NCI-H2196 treated with DMSO at 0.1 percent for 48 hours (cell line): ENCODE measurements around the gene TAF12.
A peak's percentile ranks its signal among the peaks of the same experiment; 100 is the strongest.
"Not testable (repeated sequence)": the region's sequence is repeated elsewhere in the genome, so short reads cannot be mapped to it uniquely, and the experiment has no call there.

Source experiments
- DNase-seq: peaks from one replicate; lab custom pipeline; 2025; ENCODE audit not compliant: unreplicated experiment; lab: John Stamatoyannopoulos, UW

TAF12 gene, protein sequence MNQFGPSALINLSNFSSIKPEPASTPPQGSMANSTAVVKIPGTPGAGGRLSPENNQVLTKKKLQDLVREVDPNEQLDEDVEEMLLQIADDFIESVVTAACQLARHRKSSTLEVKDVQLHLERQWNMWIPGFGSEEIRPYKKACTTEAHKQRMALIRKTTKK

DNA sequence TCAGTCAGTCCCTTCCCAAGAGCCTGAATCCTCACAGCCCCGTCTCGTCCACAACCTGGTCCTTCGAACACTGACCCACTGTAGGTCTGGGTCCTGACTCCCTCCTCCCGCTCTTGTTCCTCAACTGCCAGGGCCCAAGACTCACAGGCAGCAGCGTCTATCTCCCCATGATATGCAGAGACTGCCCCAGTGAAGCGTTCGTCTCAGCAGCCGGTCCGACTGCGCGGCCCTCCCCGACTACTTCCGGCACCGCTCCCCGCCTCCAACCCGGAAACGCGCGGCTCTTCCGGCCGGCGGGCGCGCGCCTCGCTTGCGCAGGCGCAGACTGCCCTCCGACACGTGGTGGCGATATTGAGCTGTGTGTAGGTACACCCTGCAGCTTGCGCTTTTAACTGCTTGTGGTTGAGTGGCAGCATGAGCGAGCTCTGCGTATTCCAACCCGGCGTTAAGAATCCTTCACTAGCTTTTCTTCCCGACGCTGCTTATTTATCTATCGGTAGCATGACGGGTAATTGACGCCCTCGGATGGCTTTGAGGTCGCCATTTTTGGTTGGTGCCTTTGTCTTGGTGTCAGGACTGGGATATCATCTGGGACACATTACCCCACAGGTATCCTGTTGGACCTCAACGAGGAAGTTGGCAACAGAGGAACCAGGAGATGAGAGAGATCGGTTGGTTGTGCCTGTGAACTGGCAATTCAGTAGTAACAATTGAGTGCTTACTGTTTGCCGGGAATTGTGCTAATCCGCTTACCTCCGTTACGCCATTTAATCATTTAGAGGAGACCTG is at the start of gene TAF12:
TAF12 (minus strand) TSS at position 221 of the 789 bp plus-strand sequence. CDS start 20,986 bp downstream, outside the sequence.
- DNase-seq: peak; percentile 93

DNA sequence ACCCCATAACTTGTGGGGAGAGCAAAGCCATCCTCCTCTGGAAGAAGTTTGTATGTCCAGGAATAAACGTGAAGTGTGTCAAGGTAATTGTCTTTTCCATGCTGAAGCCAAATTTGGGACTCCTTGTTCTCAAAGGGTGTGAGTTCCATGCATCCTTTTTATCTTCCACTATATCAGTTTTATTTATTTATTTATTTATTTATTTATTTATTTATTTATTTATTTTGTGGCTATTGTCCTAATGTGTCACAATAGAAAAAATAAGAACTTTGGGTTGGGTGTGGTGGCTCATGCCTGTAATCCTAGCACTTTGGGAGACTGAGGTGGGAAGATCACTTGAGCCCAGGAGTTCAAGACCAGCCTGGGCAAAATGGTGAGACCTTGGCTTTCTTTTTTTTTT is 48.8 kb upstream of the TAF12 start:
- not testable (repeated sequence) for DNase-seq

DNA sequence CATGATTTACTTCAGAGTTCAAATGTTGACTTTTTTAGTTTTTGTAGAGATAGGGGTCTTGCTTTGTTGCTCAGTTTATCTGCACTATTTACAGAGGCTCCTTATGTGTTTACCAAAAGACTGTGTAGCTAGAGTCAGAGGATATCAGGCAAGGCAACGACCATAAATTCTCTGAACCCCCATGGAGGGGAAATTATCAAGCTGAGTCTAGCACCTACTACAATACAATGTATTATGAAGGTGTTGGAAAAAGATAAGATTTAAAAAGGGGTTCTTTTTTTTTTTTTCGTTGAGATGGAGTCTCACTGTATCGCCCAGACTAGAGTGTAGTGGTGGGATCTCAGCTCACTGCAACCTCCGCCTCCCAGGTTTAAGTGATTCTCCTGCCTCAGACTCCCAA is 42.1 kb upstream of the TAF12 start:
- no peak for DNase-seq

DNA sequence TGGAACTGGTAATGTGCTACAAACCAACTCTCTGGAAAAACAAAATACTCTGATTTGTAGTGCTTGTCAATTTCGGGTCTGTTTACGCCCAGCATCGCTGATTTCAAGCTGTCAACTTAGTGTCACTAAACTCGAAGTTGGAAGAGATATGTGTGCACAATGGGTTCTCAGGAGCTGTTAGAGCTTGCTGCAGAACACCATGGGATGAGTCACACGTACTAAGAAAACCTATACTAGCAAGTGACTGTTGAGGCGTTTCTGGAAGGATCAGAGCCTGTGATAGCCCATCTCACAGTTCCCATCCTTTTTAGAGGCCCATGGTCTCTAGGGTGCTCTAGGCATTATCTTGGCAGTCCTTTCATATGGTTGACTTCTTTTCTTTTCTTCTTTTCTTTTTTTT is 40.0 kb upstream of the TAF12 start:
- DNase-seq: no peak

DNA sequence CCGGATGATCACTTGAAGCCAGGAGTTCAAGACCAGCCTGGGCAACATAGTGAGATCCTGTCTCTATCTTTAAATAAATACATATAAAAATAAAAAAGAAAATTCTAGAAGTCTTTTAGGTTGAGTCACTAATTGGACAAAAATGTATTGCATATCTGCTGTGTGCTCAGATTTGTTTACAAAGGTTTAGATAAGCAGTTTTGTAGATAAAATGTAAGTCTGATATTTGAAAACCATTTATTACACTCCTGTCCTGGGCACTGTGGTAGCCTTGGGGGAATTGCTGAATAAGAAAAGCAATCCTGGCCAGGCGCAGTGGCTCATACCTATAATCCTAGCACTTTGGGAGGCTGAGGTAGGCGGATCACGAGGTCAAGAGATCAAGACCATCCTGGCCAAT is 37.3 kb upstream of the TAF12 start:
- no peak for DNase-seq

DNA sequence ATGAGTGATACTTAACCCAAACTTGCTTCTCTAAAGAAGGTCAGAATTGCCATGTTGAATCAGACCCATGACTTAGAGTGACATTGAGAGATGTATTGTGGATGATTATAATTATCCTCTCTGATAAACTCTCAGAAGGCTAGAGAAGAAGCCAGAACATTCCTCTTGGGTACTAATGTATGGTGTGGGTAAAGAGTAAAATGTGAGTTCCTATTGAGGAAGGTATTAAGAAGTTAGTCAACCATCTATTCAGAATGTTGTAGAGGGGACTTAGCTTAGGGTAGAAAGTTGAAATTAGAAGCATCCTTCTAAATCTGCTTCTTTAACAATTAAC is 33.0 kb upstream of the TAF12 start:
- DNase-seq: no peak

DNA sequence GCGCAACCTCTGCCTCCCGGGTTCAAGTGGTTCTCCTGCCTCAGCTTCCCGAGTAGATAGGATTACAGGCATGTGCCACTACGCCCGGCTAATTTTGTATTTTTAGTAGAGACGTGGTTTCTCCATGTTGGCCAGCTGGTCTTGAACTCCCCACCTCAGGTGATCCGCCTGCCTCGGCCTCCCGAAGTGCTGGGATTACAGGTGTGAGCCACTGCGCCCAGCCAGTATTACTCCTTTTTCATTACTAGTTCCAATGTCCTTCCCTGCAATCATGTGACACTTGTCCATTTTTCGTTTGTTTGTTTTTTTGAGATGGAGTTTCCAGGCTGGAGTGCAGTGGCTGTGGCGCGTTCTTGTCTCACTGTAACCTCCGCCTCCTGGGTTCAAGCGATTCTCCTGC is 30.1 kb upstream of the TAF12 start:
- not testable (repeated sequence) for DNase-seq

DNA sequence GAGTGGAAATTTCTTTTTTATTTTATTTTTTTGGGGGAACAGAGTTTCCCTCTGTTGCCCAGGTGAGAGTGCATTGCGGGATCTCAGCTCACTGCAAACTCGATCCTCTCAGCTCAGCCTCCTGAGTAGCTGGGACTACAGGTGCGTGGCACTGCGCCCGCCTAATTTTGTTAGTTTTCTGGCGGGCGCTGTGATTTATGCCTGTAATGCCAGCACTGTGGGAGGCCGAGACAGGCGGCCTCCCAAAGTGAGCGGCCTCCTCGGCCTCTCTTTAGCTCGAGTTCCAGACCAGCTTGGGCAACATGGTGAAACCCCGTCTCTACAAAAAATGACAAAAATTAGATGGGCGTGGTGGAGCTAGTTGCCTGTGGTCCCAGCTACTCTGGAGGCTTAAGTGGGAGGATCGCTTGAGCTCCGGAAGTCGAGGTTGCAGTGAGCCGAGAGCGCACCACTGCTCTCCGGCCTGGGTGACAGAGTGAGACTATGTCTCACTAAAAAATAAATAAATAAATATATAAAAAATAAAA is 28.4 kb upstream of the TAF12 start:
- DNase-seq: no peak

DNA sequence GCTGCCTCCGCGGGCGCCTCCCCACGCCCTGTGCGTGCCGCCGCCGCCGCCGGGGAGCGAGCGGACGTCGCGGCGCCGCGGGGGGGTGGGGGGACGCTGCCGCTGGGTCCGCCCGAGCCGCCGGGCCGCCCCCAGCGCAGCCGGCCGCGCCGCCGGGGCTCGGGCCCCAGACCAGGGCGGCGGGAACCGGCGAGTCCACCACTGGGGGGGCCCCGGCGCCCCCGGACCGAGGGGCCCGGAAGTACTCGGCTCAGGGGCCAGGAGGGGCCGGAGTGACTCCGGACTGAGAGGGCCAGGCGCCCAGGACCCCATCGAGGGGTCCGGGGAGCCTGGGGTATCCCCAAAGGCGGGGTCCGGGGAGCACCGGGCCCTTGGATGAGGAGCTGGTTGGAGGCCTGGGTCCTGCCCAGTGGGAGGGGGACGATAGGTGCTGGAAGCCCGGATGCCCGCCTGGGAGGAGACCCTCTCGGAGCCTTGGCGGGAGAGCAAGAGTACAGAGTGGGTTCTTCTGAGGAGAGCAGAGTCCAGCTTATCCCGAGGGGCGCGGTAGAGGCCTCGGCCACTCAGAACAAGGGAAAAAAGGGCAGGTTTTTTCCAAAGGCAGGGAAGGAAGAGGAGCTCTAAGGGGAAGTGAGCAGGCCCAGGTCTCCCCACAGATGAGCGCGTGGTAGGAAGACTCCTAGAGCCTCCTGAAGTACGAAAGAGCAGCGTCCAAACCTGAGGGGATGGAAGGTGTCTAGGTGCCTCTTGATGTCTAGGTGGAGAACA is 26.3 kb upstream of the TAF12 start:
- DNase-seq: peak; percentile 65

DNA sequence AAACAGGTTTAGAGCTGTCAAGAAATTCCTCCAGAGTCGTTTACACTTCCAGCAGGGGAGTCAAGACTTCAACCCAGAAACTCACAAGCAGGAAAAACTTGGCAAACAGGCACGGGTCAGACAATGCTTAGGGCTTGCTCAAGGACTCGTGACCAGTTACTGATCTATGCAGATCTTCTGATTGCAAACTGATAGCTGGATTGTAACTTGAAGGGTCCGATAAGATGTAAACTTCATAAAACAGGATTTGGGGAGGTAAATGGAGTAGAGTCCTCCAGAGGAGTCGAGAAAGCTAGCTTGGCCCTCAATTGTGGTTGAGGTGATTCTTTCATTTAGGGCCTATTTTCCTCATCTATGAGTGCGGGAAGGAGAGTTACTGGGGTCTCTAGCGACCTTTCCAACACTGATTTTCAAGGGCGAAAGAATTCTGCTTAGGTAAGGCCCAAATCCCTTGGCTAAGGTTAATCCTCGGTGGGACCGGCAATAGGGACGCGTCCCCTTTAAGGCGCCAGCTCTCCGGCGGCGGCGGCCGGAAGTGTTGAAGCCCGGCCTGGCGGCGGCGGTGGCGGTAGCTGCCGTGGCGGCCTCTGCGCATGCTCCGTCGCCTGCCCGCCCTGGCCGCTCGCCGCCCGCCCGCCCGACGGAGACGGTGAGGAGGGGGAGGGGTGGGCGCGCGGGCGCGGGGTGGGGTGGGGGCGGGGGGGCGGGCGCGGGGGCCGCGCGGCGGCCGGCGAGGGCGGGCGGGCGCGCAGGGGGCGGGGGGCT is 25.5 kb upstream of the TAF12 start, which contains the start of gene GMEB1:
GMEB1 (plus strand) TSS at position 594 of the 765 bp plus-strand sequence. CDS start 14,829 bp downstream, outside the sequence.
- peak; percentile 89 for DNase-seq

DNA sequence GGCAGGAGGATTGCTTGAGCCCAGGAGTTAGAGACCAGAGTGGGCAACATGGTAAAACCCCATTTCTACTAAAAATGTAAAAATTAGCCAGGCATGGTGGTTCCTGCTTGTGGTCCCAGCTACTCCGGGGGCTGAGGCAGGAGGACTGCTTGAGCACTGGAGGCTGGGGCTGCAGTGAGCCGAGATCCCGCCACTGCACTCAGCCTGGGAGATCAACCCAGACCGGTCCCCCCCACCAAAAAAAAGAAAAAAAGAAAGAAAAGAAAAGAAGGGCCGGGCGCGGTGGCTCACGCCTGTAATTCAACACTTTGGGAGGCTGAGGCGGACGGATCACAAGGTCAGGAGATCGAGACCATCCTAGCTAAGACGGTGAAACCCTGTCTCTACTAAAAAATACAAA is 23.9 kb upstream of the TAF12 start:
- DNase-seq: no peak

DNA sequence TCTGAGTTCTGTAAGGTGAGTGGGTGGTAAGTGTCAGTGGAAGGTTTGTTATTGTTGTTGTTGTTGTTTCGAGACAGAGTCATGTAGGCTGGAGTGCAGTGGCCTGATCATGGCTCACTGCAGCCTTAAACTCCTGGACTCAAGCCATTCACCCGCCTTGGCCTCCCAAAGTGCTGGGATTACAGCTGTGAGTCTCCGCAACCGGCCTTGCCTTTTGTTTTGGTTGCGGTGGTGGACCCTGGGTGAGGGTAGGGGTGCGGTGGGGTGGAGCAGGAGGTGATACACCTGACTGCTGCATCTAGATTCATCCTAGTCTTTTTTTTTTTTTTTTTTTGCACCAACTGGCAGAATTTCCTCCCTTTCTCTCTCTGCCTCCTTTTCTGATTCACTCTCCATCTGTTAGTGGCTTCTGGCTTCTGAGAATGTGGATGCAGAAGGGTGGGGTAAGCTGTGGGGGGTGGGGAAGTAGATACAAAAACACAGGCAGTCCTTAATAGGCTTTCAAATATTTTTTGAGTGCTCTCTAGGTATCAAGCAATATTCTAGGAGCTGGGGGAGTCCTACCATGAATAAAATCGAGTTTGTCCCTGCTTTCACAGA is 21.1 kb upstream of the TAF12 start:
- no peak for DNase-seq

DNA sequence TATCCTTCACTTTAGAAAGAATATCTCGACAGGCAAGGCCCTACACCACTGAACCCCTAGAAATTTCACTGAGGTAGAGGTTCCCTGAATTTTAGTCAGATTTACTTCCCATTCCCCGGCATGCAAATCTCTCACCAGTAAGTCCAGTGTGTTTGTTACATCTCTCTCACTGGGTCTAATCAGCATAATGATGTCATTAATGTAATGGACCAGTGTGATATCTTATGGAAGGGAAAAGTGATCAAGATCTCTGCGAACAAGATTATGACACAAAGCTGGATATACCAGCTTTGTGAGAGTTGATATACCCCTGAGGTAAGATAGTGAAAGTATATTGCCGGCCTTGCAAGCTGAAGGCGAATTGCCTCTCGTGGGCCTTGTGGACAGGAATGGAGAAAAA is 13.5 kb upstream of the TAF12 start:
- no peak for DNase-seq

DNA sequence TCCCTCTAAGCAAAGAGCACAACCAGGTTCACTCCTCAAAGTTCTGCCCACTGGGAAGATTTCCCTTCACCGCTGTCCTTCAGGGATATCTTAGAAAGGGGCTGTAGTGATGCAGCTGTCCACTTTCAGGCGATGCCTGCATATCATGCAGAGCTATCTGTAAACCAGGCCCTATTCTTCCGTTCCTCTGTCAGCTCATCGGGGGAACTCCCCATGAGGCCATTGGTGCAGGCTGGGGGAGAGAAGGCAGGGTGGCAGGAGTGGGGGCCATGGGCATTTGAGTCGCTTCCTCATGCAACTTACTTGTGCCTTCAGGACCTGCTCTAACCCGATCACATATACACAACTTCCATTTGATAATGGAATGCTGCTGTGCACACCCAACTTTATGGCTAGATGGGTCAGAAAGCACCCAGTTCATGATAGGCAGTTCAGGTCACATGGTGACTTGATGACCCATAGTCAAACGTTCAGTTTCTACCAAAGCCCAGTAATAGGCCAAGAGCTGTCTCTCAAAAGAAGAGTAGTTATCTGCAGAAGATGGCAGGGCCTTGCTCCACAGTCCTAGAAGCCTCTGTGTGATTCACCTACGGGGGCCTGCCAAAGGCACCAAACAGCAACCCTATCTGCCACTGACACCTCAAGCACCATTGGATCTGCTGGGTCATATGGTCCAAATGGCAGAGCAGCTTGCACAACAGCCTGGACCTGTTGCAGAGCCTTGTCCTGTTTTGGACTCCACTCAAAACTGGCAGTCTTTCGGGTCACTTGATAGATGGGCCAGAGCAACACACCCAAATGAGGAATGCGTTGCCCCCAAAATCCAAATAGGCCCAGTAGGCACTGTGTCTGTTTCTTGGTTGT is 12.8 kb upstream of the TAF12 start:
- not testable (repeated sequence) for DNase-seq

DNA sequence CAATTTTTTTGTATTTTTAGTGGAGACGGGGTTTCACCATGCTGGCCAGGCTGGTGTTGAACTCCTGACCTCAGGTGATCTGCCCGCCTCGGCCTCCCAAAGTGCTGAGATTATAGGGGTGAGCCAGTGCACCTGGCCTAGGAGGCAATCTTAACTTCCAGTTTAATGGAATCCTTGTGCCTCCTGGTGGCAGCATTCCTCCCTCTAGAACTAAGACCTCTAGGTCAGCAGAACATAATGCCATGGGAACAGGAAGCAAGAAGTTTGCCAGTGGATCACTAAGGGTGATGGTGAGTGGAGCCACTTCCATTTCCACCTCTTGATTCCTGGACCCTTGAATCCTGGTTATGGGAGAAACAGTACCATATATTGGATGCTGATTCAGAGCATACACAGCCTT is 11.0 kb upstream of the TAF12 start:
- not testable (repeated sequence) for DNase-seq

DNA sequence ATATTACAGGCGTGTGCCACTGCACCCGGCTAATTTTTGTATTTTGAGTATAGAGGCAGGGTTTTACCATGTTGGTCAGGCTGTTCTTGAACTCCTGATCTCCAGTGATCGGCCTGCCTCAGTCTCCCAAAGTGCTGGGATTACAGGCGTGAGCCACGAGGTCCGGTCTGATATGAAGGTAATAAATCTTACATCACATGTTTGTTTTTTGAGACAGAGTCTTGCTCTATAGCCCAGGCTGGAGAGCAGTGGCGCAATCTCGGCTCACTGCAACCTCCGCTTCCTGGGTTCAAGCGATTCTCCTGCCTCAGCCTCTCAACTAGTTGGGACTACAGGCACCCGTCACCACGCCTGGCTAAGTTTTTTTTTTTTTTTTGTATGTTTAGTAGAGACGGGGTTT is 10.2 kb upstream of the TAF12 start:
- not testable (repeated sequence) for DNase-seq

DNA sequence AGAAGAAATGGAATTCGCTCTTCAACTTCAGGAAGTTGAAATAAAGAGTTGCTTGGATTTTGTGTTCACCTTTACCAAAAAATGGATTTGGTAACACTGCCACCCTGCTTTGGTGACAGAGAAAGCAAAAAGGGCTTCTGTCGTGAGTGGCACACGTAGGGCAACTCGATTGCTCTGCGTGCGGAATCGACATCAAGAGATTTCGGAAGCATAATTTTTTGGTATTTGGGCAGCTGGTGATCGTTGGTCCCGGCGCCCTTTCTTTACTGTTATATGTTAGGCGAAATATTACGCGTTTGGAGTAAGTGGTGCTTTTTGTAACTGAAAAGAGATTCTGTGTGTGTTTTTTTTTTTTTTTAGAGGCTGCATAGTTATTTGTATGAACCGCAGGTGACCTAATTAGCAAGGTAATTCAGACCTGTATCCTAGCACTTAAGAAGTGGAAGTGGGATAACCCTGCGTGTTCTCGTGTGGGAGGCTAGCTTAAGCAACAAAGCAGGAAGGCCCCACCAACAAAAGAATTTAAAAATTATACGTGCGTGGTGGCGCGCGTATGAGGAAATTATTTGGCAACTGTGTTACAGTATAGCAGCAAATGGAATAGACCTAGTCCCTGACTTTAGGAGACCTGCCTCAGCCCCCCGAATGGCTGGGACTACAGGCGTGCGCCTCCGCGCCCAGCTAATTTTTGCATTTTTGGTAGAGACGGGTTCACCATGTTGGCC is 5.8 kb upstream of the TAF12 start, which contains the start of gene RNU11:
RNU11 (plus strand) TSS at position 127 of the 725 bp plus-strand sequence.
- peak; percentile 88 for DNase-seq

DNA sequence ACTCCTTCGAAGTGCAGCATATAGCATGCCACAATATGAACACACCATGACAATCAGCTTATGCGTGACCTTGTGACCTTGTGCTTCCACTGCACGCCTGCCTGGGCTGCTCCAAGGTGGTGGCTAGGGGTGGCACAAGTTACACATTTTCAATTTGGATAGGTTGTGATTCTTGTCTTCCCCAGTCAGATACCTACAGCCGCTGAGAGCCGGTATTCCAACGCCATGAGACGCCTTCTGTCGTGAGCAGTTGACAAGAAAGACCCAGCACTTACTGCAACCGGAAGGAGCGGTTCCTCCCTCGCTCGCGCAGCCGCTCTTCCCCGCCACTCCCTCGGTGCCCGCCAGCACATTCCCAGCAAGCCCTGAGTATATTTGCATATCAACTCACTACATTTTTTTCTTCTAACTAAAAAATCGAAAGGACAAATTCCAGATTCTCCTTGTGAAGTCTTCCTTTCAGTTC is 5.2 kb upstream of the TAF12 start:
- peak; percentile 93 for DNase-seq

DNA sequence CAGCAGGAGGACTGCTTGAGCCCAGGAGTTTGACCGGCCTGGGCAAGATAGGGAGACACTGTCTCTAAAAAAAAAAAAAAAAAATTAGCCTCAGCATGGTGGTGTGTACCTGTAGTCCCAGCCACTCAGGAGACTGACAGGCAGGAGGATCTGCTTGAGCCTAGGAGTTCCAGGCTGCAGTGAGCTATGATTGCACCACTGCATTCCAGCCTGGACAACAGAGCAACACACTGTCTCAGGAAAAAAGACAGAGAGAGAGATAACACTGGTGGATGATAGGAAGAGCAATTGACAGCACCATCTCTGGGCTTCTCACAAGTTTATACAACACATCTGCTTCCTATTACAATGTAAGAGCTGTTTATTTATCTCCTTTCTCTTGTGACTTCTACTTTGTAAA is 3.2 kb upstream of the TAF12 start:
- DNase-seq: no peak
